HepG2 (cell line): Measurements from ENCODE around the gene DCDC1. TPM values are rescaled to one million over a fixed set of nuclear protein-coding genes. Genes with fewer than 3 reads are reported as not detected.

Experiments
- ATAC-seq: fragments of 200-7000 bp; cut with Tn5 transposase; 3 replicates; pipeline ENCODE4 v1.9.1; 2020; ENCODE audit warnings: mild to moderate bottlenecking, moderate library complexity
- BruUV-seq: library from RNA; stranded (reverse); fragments of 400-500 nt; replicated peaks from 2 replicates; lab custom pipeline; 2021; lab: Mats Ljungman, UMichigan
- CTCF ChIA-PET: fragments of 300-600 bp; formaldehyde crosslinking; extraction: SDS; loops from one replicate; lab custom pipeline; 2021; ENCODE audit warnings: low total read pairs, inconsistent platforms, low intra/inter-chr PET ratio; lab: Yijun Ruan, JAX
- POLR2A ChIA-PET: fragments of 350-600 bp; sonication (Branson Sonifier 250); formaldehyde crosslinking; loops from one replicate; lab custom pipeline; 2020; ENCODE audit warnings: antibody characterized with exemption, inconsistent platforms; lab: Yijun Ruan, JAX
- DNase-seq: peaks from one replicate; pipeline ENCODE4 v3.0.0-alpha.2; 2015; ENCODE audit warnings: low spot score
- FAIRE-seq: peaks from 3 replicates; lab custom pipeline; 2011; peaks lifted over from hg19 to GRCh38; lab: Jason Lieb, UNC
- H2AFZ ChIP-seq: one replicate; pipeline ENCODE4 v1.6.1; 2011; ENCODE audit warnings: low read length, inconsistent platforms
- H3K27ac ChIP-seq: fragments of 300-600 bp; 3 replicates; pipeline ENCODE4 v1.8.0; 2011; ENCODE audit warnings: mixed run types, mild to moderate bottlenecking, mixed read lengths, low read length, inconsistent platforms; ENCODE audit not compliant: insufficient read depth; ENCODE audit errors: extremely low read length
- H3K27me3 ChIP-seq, 2 experiments: fragments of 200-600 bp in 1 of 2; 2 replicates in 1 of 2; 3 replicates in 1 of 2; pipeline versions ENCODE4 v1.6.0 to v1.8.0; 2011; ENCODE audit warnings: low read length in 2 of 2, mild to moderate bottlenecking in 2 of 2, moderate library complexity in 2 of 2, inconsistent platforms in 1 of 2; ENCODE audit not compliant: insufficient read depth in 2 of 2, control insufficient read depth in 1 of 2
- H3K36me3 ChIP-seq, 2 experiments: fragments of 200-600 bp in 1 of 2; replicated peaks in 1 of 2; 2 replicates in 1 of 2; 3 replicates in 1 of 2; pipeline versions ENCODE4 v1.5.1 to v1.8.0; 2011; ENCODE audit warnings: low read length in 2 of 2, inconsistent platforms in 1 of 2; ENCODE audit not compliant: insufficient read depth in 2 of 2, control insufficient read depth in 1 of 2
- H3K4me1 ChIP-seq: 2 replicates; pipeline ENCODE4 v1.5.1; 2012; ENCODE audit warnings: low read length, inconsistent platforms; ENCODE audit not compliant: insufficient read depth
- H3K4me2 ChIP-seq: 2 replicates; pipeline ENCODE4 v1.6.0; 2011; ENCODE audit warnings: low read depth, low read length, inconsistent platforms
- H3K4me3 ChIP-seq, 3 experiments: fragments of 200-600 bp in 1 of 3; sonication (generic), shearing (Covaris generic) in 1 of 3; replicated peaks in 1 of 3; 2 replicates each; pipeline ENCODE4 v1.5.1; 2011 to 2016; ENCODE audit warnings: low read length in 3 of 3, inconsistent platforms in 2 of 3, low read depth in 2 of 3, mild to moderate bottlenecking in 2 of 3, control low read depth in 1 of 3, mixed read lengths in 1 of 3; ENCODE audit not compliant: insufficient read depth in 1 of 3
- H3K79me2 ChIP-seq: one replicate; pipeline ENCODE4 v1.6.1; 2011; ENCODE audit warnings: low read length, inconsistent platforms; ENCODE audit not compliant: insufficient read depth
- H3K9ac ChIP-seq: 2 replicates; pipeline ENCODE4 v1.6.0; 2011; ENCODE audit warnings: mild to moderate bottlenecking, low read depth, low read length, inconsistent platforms; ENCODE audit not compliant: insufficient read depth
- H3K9me3 ChIP-seq: 2 replicates; pipeline ENCODE4 v1.5.1; 2012; ENCODE audit warnings: mild to moderate bottlenecking, low read length
- H4K20me1 ChIP-seq: 2 replicates; pipeline ENCODE4 v1.6.0; 2011; ENCODE audit warnings: inconsistent platforms, mild to moderate bottlenecking, low read length, moderate library complexity; ENCODE audit not compliant: insufficient read depth
- ARID5B ChIP-seq: IDR thresholded peaks from 2 replicates; pipeline ENCODE4 v1.4.0; 2020; ENCODE audit warnings: mild to moderate bottlenecking, missing genetic modification reagents
- FOXP1 ChIP-seq, 2 experiments: fragments of 450-650 bp in 1 of 2; IDR thresholded peaks; 2 replicates each; pipeline ENCODE4 v1.6.1; 2017 to 2018; ENCODE audit warnings: antibody characterized with exemption in 1 of 2
- GABPA ChIP-seq, 2 experiments: IDR thresholded peaks; 2 replicates each; pipeline ENCODE4 v1.6.1; 2011 to 2016; ENCODE audit warnings: low read depth in 2 of 2, low read length in 1 of 2, missing biosample characterization in 1 of 2, missing genetic modification characterization in 1 of 2
- HNF4A ChIP-seq: sonication (generic); formaldehyde crosslinking; IDR thresholded peaks from 2 replicates; pipeline ENCODE4 v1.4.0; 2020; ENCODE audit warnings: missing genetic modification reagents
- KAT2B ChIP-seq: fragments of 150-350 bp; IDR thresholded peaks from 2 replicates; pipeline ENCODE4 v1.6.1; 2014; ENCODE audit warnings: low read depth, low read length, borderline replicate concordance
- KMT2B ChIP-seq: IDR thresholded peaks from 2 replicates; pipeline ENCODE4 v1.6.1; 2016; ENCODE audit warnings: missing genetic modification reagents, missing compliant biosample characterization
- ZNF850 ChIP-seq: sonication (generic); formaldehyde crosslinking; conservative IDR thresholded peaks from 2 replicates; pipeline ENCODE4 v1.9.0; 2021; ENCODE audit warnings: mild to moderate bottlenecking, missing genetic modification reagents
- ZSCAN12 ChIP-seq: sonication (generic); formaldehyde crosslinking; IDR thresholded peaks from 2 replicates; pipeline ENCODE4 v1.9.0; 2021; ENCODE audit warnings: mild to moderate bottlenecking, missing genetic modification reagents
- in situ Hi-C: cut with HindIII; loops from 2 replicates; pipeline ENCODE4 v1.10.0; 2017; ENCODE audit warnings: low pct_unique_long_range_greater_than_20kb; ENCODE audit not compliant: extremely low pct_ligation_motif_present
- intact Hi-C: fragments of 100-400 bp; cut with micrococcal nuclease; formaldehyde crosslinking; loops from one replicate; pipeline ENCODE4 v1.10.0; 2022; ENCODE audit not compliant: unreplicated experiment
- polyA plus RNA-seq, 8 experiments: library from polyadenylated mRNA; depleted of rRNA in 3 of 8; stranded (reverse) in 7 of 8; unstranded in 1 of 8; fragments of >200 nt; fragmentation: Illumina TruSeq in 4 of 8; extraction: Trizol in 4 of 8; gene quantifications; 2 replicates each; pipeline versions ENCODE4 v1.2.1 to v1.2.3, GENCODE V29; 2011 to 2016; ENCODE audit warnings: low read depth in 4 of 8, missing spikeins in 1 of 8, mixed read lengths in 1 of 8; ENCODE audit not compliant: insufficient read depth in 1 of 8
- total RNA-seq, 5 experiments: library from RNA; depleted of rRNA; stranded (reverse); fragments of >200 nt; fragmentation: Illumina TruSeq; extraction: Trizol; gene quantifications; 2 replicates each; pipeline ENCODE4 v1.2.3, GENCODE V29; 2016; ENCODE audit warnings: low read depth in 1 of 5
- TF ChIP-seq, protein P1 (sequence below), 2 experiments: fragments of 450-650 bp in 1 of 2; sonication (generic) in 1 of 2; formaldehyde crosslinking in 1 of 2; IDR thresholded peaks; 2 replicates each; pipeline versions ENCODE4 v1.6.1 to v1.8.0; 2016 to 2022; ENCODE audit warnings: antibody characterized with exemption in 1 of 2, mild to moderate bottlenecking in 1 of 2, missing genetic modification reagents in 1 of 2

The DCDC1 gene
- total and polyA plus RNA-seq, 2 of the 13 experiments (the other 11 are each of a cell fraction or from before 2014, with no cell fraction given), result 0.12 to 0.27 TPM

DNA sequence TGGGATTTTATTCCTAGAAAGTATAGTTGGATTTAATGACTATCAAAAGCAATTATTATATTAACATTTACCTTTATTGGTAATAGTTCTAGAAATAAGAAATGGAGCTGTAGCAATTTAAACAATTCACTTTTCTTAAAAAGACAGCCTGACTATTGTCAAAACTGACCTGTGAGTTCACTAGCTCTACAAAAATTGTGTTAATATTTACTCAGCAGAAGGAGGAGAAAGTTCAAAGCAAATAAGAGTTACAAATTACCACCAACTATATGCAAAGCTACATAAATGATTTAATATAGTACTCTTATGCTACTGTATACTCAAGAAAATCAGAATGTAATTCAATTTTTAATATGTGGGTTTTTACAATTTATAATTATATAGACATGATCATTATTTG is 310.0 kb downstream of the DCDC1 start:
- Histone ChIP-seq H3K9ac (no peak overlapping the region), H3K36me3 (no peaks in the 10 kb centered on the region), H2AFZ (no peak overlapping the region), H4K20me1 (no peaks in the 10 kb centered on the region), H3K27me3 (0 out of 5 replicates have a peak, but pooled peaks cover 0 to 3% of the 10 kb centered on the region in 2 experiments), H3K4me1 (peaks cover 43% of the 10 kb centered on the region), H3K27ac (no peak overlapping the region), H3K4me3 (no peak overlapping the region; a peak in 1 of 6 replicates), H3K9me3 (no peaks in the 10 kb centered on the region), H3K4me2 (peak overlapping the region; percentile 56), H3K79me2 (no peaks in the 10 kb centered on the region)
- FAIRE-seq (peak; percentile 73), DNase-seq (peak; percentile 56), ATAC-seq (peak; percentile 81)
- no TSS peak for BruUV-seq
- in situ Hi-C loops (no loop called here), intact Hi-C loops (no loop called here)
- POLR2A ChIA-PET, result no interaction called here
- CTCF ChIA-PET, result no interaction called here
- TF ChIP-seq KMT2B (CRISPR knock-in tag) (no peak), KAT2B (no peak), ZNF850 (no peak), ARID5B (CRISPR knock-in tag) (peak; percentile 58), ZSCAN12 (CRISPR knock-in tag) (no peak), FOXP1 (IDR thresholded peaks at IDR 0.05) (no peak), FOXP1 (CRISPR knock-in tag; IDR thresholded peaks at IDR 0.05) (0 out of 2 replicates have a peak, but pooled peaks have one; percentile 16), GABPA (IDR thresholded peaks at IDR 0.05; ENCODE audit: low read depth, low read length) (no peak), GABPA (CRISPR knock-in tag; IDR thresholded peaks at IDR 0.05; ENCODE audit: low read depth) (no peak), HNF4A (CRISPR knock-in tag) (peak; percentile 23; the same call in 1 of the 2 replicates)
- TF ChIP-seq, protein P1, sequence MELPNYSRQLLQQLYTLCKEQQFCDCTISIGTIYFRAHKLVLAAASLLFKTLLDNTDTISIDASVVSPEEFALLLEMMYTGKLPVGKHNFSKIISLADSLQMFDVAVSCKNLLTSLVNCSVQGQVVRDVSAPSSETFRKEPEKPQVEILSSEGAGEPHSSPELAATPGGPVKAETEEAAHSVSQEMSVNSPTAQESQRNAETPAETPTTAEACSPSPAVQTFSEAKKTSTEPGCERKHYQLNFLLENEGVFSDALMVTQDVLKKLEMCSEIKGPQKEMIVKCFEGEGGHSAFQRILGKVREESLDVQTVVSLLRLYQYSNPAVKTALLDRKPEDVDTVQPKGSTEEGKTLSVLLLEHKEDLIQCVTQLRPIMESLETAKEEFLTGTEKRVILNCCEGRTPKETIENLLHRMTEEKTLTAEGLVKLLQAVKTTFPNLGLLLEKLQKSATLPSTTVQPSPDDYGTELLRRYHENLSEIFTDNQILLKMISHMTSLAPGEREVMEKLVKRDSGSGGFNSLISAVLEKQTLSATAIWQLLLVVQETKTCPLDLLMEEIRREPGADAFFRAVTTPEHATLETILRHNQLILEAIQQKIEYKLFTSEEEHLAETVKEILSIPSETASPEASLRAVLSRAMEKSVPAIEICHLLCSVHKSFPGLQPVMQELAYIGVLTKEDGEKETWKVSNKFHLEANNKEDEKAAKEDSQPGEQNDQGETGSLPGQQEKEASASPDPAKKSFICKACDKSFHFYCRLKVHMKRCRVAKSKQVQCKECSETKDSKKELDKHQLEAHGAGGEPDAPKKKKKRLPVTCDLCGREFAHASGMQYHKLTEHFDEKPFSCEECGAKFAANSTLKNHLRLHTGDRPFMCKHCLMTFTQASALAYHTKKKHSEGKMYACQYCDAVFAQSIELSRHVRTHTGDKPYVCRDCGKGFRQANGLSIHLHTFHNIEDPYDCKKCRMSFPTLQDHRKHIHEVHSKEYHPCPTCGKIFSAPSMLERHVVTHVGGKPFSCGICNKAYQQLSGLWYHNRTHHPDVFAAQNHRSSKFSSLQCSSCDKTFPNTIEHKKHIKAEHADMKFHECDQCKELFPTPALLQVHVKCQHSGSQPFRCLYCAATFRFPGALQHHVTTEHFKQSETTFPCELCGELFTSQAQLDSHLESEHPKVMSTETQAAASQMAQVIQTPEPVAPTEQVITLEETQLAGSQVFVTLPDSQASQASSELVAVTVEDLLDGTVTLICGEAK (IDR thresholded peaks at IDR 0.05), result no peak
- TF ChIP-seq, protein P1 (CRISPR knock-in tag; IDR thresholded peaks at IDR 0.05), result no peak
